ENCODE measurements around the gene OR2M3. TPM values are rescaled to one million over a fixed set of nuclear protein-coding genes. Genes with fewer than 3 reads are reported as not detected.

Gene OR2M3
- total RNA-seq, 1 experiment from 2014 or later = not detected

DNA sequence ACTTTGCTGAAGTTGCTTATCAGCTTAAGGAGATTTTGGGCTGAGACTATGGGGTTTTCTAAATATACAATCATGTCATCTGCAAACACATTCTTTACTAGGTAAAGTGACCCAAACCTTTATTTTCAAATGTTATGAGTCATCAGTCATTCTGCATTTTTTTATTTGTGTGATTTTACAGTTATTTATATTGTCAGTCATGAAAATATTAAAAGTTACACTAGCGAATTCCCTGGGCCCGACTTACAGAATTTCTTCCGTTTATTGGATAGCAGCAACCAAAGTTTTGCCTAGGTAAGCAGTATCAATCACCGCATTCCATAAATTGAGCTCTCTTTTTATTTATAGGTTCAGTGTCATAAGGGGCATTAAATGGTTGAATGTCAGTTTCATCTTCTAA lies 38.3 kb upstream of the OR2M3 start (continued):
- TF ChIP-seq NFE2L1 (CRISPR knock-in tag; IDR thresholded peaks at IDR 0.05) (no peak), ZNF671 (CRISPR knock-in tag; IDR thresholded peaks at IDR 0.05) (no peak), MXD4 (CRISPR knock-in tag; IDR thresholded peaks at IDR 0.05; ENCODE audit: borderline replicate concordance) (no peak), MYBL2 (CRISPR knock-in tag; IDR thresholded peaks at IDR 0.05) (no peak), TCF7 (CRISPR knock-in tag; IDR thresholded peaks at IDR 0.05; ENCODE audit: low read depth) (no peak), SOX15 (CRISPR knock-in tag; IDR thresholded peaks at IDR 0.05) (no peak)
- TF ChIP-seq, protein P1, sequence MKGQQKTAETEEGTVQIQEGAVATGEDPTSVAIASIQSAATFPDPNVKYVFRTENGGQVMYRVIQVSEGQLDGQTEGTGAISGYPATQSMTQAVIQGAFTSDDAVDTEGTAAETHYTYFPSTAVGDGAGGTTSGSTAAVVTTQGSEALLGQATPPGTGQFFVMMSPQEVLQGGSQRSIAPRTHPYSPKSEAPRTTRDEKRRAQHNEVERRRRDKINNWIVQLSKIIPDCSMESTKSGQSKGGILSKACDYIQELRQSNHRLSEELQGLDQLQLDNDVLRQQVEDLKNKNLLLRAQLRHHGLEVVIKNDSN (CRISPR knock-in tag; IDR thresholded peaks at IDR 0.05) = no peak
- TF ChIP-seq, protein P2, sequence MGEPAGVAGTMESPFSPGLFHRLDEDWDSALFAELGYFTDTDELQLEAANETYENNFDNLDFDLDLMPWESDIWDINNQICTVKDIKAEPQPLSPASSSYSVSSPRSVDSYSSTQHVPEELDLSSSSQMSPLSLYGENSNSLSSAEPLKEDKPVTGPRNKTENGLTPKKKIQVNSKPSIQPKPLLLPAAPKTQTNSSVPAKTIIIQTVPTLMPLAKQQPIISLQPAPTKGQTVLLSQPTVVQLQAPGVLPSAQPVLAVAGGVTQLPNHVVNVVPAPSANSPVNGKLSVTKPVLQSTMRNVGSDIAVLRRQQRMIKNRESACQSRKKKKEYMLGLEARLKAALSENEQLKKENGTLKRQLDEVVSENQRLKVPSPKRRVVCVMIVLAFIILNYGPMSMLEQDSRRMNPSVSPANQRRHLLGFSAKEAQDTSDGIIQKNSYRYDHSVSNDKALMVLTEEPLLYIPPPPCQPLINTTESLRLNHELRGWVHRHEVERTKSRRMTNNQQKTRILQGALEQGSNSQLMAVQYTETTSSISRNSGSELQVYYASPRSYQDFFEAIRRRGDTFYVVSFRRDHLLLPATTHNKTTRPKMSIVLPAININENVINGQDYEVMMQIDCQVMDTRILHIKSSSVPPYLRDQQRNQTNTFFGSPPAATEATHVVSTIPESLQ (CRISPR knock-in tag; IDR thresholded peaks at IDR 0.05) = no peak

DNA sequence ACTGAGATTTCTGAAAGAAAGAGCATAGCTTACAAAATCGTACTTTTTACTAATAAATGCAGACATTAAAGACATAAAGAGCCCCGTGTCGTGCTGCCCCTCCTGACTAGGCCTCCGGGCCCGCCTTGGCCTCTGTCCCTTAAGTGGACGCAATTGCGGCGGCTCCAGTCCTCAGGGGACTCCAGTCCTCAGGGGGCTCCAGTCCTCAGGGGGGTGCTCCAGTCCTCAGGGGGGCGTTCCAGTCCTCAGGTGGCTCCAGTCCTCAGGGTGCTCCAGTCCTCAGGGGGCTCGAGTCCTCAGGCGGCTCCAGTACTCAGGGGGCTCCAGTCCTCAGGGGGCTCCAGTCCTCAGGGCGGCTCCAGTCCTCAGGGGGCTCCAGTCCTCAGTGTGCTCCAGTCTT lies 33.0 kb upstream of the OR2M3 start:
- H3K27ac Mint-ChIP-seq = no peak overlapping the region
- no peak overlapping the region for H3K4me3 Mint-ChIP-seq
- H3K4me1 Mint-ChIP-seq = no peaks in the 10 kb centered on the region
- peaks cover 4% of the 10 kb centered on the region; the same call in 1 of the 2 replicates for H3K27me3 Mint-ChIP-seq (ENCODE audit: low read depth)
- TF ChIP-seq ATF1 (CRISPR knock-in tag; IDR thresholded peaks at IDR 0.05) (no peak), ZNF263 (CRISPR knock-in tag; IDR thresholded peaks at IDR 0.05; ENCODE audit: low read depth) (no peak), SMAD3 (CRISPR knock-in tag; IDR thresholded peaks at IDR 0.05; ENCODE audit: borderline replicate concordance) (no peak), ZNF317 (CRISPR knock-in tag; IDR thresholded peaks at IDR 0.05; ENCODE audit: borderline replicate concordance, low read depth) (no peak), ZNF423 (CRISPR knock-in tag; IDR thresholded peaks at IDR 0.05) (no peak)
- TF ChIP-seq, protein P3, sequence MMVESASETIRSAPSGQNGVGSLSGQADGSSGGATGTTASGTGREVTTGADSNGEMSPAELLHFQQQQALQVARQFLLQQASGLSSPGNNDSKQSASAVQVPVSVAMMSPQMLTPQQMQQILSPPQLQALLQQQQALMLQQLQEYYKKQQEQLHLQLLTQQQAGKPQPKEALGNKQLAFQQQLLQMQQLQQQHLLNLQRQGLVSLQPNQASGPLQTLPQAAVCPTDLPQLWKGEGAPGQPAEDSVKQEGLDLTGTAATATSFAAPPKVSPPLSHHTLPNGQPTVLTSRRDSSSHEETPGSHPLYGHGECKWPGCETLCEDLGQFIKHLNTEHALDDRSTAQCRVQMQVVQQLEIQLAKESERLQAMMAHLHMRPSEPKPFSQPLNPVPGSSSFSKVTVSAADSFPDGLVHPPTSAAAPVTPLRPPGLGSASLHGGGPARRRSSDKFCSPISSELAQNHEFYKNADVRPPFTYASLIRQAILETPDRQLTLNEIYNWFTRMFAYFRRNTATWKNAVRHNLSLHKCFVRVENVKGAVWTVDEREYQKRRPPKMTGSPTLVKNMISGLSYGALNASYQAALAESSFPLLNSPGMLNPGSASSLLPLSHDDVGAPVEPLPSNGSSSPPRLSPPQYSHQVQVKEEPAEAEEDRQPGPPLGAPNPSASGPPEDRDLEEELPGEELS (CRISPR knock-in tag; IDR thresholded peaks at IDR 0.05) = no peak
- TF ChIP-seq, protein P4, sequence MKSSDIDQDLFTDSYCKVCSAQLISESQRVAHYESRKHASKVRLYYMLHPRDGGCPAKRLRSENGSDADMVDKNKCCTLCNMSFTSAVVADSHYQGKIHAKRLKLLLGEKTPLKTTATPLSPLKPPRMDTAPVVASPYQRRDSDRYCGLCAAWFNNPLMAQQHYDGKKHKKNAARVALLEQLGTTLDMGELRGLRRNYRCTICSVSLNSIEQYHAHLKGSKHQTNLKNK (CRISPR knock-in tag; IDR thresholded peaks at IDR 0.05) = no peak
- TF ChIP-seq, protein P5, sequence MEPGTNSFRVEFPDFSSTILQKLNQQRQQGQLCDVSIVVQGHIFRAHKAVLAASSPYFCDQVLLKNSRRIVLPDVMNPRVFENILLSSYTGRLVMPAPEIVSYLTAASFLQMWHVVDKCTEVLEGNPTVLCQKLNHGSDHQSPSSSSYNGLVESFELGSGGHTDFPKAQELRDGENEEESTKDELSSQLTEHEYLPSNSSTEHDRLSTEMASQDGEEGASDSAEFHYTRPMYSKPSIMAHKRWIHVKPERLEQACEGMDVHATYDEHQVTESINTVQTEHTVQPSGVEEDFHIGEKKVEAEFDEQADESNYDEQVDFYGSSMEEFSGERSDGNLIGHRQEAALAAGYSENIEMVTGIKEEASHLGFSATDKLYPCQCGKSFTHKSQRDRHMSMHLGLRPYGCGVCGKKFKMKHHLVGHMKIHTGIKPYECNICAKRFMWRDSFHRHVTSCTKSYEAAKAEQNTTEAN (CRISPR knock-in tag; IDR thresholded peaks at IDR 0.05) = no peak
- POLR2A ChIA-PET = no interaction called here
- peaks cover 45% of the 10 kb centered on the region for H3K9me3 Mint-ChIP-seq
- DNase-seq (ENCODE audit: low spot score) (no peak), ATAC-seq (no peak)
- peaks cover 36% of the 10 kb centered on the region for H3K36me3 Mint-ChIP-seq
- CTCF ChIA-PET = no interaction called here

DNA sequence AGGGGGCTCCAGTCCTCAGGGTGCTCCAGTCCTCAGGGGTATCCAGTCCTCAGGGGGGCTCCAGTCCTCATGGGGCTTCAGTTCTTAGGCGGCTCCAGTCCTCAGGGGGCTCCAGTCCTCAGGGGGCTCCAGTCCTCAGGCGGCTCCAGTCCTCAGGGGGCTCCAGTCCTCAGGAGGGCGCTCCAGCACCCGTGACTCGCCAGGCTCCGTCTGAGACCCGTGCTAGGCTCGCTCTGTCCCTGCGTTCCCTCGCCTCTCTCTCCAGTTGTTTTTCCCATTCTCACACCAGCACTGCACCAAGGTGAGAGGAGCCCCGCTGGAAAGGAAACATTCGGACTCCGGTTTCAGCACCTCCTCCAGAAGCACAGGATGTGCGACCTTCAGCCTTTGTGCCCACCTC lies 31.9 kb upstream of the OR2M3 start:
- peaks cover 27% of the 10 kb centered on the region for H3K36me3 Mint-ChIP-seq
- DNase-seq (ENCODE audit: low spot score) (no peak), ATAC-seq (no peak)
- no peak overlapping the region for H3K4me3 Mint-ChIP-seq
- H3K27me3 Mint-ChIP-seq (ENCODE audit: low read depth) = peaks cover 4% of the 10 kb centered on the region; the same call in 1 of the 2 replicates
- CTCF ChIA-PET = no interaction called here
- no peaks in the 10 kb centered on the region for H3K4me1 Mint-ChIP-seq
- TF ChIP-seq, protein P6, sequence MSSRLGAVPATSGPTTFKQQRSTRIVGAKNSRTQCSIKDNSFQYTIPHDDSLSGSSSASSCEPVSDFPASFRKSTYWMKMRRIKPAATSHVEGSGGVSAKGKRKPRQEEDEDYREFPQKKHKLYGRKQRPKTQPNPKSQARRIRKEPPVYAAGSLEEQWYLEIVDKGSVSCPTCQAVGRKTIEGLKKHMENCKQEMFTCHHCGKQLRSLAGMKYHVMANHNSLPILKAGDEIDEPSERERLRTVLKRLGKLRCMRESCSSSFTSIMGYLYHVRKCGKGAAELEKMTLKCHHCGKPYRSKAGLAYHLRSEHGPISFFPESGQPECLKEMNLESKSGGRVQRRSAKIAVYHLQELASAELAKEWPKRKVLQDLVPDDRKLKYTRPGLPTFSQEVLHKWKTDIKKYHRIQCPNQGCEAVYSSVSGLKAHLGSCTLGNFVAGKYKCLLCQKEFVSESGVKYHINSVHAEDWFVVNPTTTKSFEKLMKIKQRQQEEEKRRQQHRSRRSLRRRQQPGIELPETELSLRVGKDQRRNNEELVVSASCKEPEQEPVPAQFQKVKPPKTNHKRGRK (CRISPR knock-in tag; IDR thresholded peaks at IDR 0.05; ENCODE audit: borderline replicate concordance) = no peak
- no peak for TF ChIP-seq ZNF423 (CRISPR knock-in tag; IDR thresholded peaks at IDR 0.05)
- TF ChIP-seq, protein P7, sequence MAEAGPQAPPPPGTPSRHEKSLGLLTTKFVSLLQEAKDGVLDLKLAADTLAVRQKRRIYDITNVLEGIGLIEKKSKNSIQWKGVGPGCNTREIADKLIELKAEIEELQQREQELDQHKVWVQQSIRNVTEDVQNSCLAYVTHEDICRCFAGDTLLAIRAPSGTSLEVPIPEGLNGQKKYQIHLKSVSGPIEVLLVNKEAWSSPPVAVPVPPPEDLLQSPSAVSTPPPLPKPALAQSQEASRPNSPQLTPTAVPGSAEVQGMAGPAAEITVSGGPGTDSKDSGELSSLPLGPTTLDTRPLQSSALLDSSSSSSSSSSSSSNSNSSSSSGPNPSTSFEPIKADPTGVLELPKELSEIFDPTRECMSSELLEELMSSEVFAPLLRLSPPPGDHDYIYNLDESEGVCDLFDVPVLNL (CRISPR knock-in tag; IDR thresholded peaks at IDR 0.05; ENCODE audit: borderline replicate concordance, low read depth) = no peak
- no peak for TF ChIP-seq CREB1 (CRISPR knock-in tag; IDR thresholded peaks at IDR 0.05)
- H3K27ac Mint-ChIP-seq = no peak overlapping the region
- POLR2A ChIA-PET = no interaction called here
- H3K9me3 Mint-ChIP-seq = peaks cover 35% of the 10 kb centered on the region

All from WTC11 (cell line).